Ramos (cell line): Measurements from ENCODE around the gene MYO7B.

Experiments
- in situ Hi-C: fragments of 300-500 bp; cut with MboI; formaldehyde crosslinking; loops from one replicate; pipeline ENCODE4 v1.14.3; 2022; ENCODE audit warnings: low sequenced_read_pairs; ENCODE audit not compliant: unreplicated experiment

MYO7B gene

GRCh38 chr2:127535422-127535901 is at the start of gene MYO7B:
Gene MYO7B, plus strand, starts transcription at chr2:127535683. Its CDS starts 24,040 bp downstream, at chr2:127559723.
- in situ Hi-C loops, result no loop called here

- in situ Hi-C loops, result no loop called here
Measured at GRCh38 chr2:127485694-127486071, 49.8 kb upstream of the MYO7B start.

- in situ Hi-C loops, result no loop called here
Measured at GRCh38 chr2:127486247-127487058, 49.0 kb upstream of the MYO7B start.

GRCh38 chr2:127490283-127490682 is 45.2 kb upstream of the MYO7B start:
- in situ Hi-C loops, result no loop called here

GRCh38 chr2:127498386-127498785 is 37.1 kb upstream of the MYO7B start:
- in situ Hi-C loops, result no loop called here

GRCh38 chr2:127503491-127503890 is 32.0 kb upstream of the MYO7B start:
- in situ Hi-C loops, result no loop called here

DNA sequence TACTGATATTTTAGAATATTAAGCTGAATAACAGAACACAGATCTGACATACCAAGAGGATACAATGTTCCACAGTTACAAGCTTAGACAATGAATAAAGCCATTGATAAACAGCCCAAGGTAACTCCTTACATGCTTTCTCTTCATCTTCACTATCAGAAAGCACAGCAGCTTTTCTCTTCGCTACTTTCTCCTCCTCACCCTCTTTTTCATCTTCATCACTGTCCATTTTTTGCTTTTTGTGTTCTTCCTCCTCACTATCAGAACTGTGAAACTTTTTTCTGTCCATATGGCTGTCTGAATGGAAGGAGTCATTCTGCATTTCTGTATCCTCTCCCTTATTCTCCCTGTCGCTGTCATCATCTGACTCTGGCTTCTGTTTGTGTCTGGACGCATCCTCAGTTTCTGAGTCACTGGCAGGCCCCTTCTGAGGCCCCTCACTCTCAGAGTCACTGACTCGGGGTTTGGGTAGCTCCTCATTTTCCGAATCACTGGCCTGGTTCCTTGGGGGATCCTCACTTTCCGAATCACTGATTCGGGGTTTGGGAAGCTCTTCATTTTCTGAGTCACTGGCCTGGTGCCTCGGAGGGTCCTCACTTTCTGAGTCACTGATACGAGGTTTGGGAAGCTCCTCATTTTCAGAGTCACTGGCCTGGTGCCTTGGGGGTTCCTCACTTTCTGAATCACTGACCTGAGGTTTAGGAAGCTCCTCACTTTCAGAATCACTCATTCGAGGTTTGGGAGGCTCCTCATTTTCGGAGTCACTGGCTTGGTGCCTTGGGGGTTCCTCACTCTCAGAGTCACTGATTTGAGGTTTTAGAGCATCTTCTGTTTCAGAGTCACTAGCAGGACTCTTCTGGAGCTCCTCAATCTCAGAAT is 30.7 kb upstream of the MYO7B start:
- in situ Hi-C loops, result no loop called here

GRCh38 chr2:127506510-127506909 is 29.0 kb upstream of the MYO7B start:
- in situ Hi-C loops, result no loop called here

DNA sequence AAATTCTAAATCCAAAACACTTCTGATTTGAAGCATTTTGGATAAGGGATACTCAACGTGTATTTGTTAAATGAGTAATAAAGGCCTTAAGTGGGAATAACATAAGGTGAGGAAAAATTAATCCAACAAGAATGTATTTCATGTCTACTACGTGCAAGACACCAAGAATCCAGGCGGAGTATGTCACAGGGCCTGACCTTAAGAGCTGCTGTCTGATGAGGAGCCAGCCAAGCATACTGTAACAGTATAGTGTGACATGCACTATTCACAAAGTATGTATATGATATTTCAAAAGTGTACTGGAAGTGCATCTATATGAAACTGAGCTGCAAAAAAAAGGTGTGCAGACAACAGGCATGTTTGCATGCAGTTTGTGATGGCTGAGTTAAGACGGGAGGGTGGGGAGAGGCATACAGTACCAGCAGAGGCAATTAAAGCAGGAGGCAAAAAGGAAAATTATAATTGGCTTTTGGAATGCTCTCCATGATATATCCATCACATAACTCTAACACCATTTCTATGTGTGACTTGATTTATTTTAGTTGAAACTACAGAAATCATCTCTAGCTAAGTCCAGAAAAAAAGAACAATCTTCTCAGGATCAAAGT is 27.4 kb upstream of the MYO7B start:
- in situ Hi-C loops, result no loop called here

- in situ Hi-C loops, result no loop called here
Measured at GRCh38 chr2:127508631-127509034, 26.9 kb upstream of the MYO7B start.

DNA sequence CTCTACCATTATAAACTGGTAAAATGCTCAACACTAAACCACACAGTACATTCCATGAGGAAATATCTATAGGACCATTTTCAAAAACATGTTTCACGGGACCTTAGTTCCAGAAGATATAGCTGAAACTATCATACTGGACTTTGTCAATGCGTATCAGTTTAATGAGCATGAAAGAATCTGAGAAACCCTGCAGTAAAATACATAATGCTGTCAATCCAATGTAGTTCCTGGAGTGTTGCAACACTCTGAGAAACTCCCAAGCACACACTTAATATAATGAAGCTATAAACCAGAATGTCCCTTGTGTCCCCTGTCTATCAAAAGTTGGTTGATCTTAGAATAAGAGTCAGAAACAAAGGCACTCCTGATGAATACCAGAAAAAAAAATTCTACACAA is 25.4 kb upstream of the MYO7B start:
- in situ Hi-C loops, result no loop called here

DNA sequence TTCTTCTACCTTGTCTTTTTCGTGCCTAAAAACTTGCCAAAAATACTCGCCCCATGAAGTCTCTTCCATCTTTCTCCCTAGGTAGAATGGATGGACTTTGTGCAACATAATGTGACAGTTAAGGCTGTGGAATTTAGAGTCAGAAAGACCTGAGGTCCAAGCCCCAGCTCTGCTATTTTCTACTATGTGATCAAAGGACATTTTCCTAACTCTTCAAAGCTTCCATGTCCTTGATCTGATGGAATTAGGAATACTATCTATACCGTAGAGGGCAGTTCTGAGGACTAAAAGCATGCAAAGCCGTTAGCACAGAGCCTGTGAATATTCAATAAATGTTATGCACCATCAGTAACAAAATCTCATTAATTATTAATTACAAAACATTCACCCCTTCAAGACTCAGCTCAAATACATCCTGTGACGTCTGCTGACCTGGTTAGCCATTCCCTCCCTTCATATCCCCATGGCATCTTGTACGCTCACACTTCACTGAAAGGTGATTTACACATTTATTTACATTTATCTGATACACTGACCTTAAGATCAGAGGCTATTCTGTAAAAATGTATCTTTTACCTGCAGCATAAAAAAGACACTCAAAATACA is 24.3 kb upstream of the MYO7B start:
- in situ Hi-C loops, result no loop called here

DNA sequence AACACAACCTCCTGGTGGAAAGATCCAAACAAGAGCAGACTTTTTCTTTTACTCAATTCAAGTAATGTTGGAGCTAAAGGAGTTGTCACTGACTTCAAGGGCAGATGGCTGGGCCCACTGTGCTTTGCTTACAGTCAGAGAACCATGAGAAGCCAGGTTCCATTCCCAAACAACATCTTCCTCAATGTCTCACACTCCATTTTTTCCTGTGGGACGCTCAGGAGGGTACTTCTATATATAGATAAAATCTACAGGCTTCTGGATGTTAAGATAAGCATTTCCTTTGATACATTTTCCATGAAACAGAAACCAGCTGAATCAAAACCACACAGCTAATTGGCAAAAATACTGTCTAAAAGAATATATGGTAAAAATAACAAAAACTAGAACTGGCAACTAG is 23.6 kb upstream of the MYO7B start:
- in situ Hi-C loops, result no loop called here

DNA sequence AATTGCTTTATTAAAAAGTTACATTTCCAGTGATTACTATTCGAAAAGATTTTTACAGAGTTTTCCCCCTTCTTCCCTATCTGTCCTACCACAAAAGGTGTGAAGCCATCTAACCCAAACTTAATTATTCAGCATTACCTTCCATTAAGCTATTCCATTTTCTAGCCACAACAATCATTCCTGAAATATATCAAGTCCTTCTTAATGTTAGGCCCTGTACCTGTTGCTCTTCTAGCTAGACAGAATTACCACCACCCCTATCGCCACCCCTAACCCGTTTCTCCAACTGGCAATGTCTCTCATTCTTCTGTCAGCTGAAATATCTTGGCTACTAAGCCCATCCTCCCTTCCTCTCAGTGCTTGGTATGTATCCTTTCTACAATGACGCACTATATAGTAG is 23.1 kb upstream of the MYO7B start:
- in situ Hi-C loops, result no loop called here

- in situ Hi-C loops, result no loop called here
Measured at GRCh38 chr2:127514076-127514475, 21.4 kb upstream of the MYO7B start.

DNA sequence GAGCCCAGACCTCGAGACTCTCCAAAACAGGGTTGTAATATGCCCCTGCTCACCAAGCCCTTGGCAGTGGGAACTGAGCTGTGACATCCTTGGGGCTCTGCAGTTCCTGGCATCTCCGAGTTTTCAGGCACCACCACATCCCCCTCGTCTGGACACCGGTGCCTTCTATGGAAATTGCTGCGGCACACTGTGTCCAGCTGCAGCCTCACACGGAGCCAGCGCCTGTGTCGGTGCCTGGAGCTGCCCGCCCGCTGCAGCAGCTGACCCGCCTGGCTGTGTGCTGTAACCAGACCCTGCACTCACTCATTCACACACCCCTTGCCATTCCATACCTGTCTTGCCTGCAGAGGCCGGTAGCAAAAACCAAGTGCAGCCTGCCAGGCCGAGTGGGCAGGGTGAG is 21.0 kb upstream of the MYO7B start:
- in situ Hi-C loops, result no loop called here

DNA sequence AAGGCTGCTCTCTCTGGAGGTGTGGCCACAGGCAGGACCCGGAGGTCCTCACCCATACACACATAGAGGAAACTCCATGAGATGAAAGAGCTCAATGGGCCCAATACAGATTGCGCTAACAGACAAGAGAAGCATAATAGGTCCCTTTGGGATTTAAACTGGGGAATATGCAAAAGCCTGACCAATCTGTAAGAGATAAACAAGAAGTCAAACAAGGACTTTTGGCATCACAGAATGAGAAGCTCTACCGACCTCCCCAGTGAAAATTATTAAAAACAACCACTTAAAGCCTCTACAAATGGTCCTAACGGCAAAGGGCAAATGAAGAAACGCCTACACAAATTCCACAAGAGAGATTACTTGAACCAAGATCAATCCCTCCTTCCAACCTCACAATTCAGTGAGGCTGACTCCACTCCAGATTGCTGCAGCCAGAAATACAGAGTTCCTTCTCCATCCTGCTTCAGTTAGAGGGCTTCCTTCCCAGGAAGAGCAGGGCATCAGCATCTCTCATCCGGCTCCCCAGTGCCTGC is 20.0 kb upstream of the MYO7B start:
- in situ Hi-C loops, result no loop called here

- in situ Hi-C loops, result no loop called here
Measured at GRCh38 chr2:127516041-127516762, 19.3 kb upstream of the MYO7B start.

DNA sequence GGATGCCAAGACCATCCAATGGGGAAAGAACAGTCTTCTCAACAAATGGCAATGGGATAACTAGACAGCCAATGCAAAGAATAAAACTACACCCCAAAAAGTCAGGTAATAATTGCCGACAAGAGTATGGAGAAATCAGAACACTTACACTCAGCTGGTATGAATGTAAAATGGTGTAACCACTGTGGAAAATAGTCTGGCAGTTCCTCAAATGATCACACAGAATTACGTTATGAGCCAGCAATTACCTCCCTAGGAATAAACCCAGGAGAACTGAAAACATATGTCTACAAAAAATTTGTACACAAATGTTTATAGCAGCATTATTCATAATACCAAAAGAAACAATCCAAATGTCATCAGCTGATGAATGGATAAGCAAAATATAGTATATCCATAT is 18.0 kb upstream of the MYO7B start:
- in situ Hi-C loops, result no loop called here

DNA sequence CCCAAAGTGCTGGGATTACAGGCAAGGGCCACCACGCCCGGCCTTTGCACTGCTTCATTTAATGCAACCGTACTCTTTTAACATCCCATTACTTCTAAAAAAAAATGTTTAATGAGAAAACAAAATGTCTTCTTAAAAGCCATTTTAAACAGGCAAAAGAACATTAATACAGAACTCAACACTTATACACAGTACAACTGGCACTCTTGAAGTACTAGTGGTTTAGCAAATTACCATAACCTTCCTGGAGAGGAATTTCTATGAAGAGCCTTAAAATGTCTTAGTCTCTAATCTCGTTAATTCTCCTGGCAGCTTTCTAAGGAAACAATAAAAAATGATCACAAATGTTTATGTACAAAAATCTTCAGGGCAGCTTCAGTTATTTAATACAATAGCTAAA is 15.1 kb upstream of the MYO7B start:
- in situ Hi-C loops, result no loop called here
